Loucy (cell line): Measurements from ENCODE around the gene MCOLN1.

Source experiments
- EZH2phosphoT487 ChIP-seq: fragments of 200-600 bp; IDR thresholded peaks from 2 replicates; pipeline ENCODE4 v1.6.1; 2018; ENCODE audit warnings: antibody characterized with exemption, mild to moderate bottlenecking, moderate library complexity, borderline replicate concordance
- TF ChIP-seq, protein P1 (sequence below): fragments of 200-600 bp; sonication (generic); conservative IDR thresholded peaks from 2 replicates; pipeline ENCODE4 v1.5.1; 2014; ENCODE audit warnings: mild to moderate bottlenecking, antibody characterized with exemption, low read length

DNA sequence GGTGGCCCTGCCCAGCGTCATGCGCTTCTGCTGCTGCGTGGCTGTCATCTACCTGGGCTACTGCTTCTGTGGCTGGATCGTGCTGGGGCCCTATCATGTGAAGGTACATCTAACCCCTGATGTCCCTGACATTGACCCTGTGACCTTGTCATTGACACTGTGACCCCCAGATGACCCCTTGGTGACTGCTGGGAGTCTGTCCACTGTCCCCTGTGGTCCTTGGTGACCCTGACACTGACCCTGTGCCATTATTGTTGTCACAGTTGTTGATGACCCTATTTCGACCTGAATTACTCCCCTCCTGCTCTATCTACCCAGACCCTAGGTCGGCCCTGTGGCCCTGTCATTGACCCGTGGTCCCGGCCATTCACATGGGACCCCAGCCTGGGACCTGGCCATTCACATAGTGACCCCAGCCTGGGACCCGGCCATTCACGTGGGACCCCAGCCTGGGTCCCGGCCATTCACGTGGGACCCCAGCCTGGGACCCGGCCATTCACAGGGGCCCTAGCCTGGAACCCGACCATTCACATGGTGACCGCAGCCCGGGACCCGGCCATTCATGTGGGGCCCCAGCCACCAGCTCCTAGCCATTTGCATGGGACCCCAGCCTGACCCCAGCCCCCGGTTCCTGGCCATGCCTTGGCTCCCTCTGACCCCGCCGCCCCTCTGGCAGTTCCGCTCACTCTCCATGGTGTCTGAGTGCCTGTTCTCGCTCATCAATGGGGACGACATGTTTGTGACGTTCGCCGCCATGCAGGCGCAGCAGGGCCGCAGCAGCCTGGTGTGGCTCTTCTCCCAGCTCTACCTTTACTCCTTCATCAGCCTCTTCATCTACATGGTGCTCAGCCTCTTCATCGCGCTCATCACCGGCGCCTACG is 7.4 kb downstream of the MCOLN1 start:
- TF ChIP-seq, protein P1, sequence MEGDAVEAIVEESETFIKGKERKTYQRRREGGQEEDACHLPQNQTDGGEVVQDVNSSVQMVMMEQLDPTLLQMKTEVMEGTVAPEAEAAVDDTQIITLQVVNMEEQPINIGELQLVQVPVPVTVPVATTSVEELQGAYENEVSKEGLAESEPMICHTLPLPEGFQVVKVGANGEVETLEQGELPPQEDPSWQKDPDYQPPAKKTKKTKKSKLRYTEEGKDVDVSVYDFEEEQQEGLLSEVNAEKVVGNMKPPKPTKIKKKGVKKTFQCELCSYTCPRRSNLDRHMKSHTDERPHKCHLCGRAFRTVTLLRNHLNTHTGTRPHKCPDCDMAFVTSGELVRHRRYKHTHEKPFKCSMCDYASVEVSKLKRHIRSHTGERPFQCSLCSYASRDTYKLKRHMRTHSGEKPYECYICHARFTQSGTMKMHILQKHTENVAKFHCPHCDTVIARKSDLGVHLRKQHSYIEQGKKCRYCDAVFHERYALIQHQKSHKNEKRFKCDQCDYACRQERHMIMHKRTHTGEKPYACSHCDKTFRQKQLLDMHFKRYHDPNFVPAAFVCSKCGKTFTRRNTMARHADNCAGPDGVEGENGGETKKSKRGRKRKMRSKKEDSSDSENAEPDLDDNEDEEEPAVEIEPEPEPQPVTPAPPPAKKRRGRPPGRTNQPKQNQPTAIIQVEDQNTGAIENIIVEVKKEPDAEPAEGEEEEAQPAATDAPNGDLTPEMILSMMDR, result no peak
- no peak for TF ChIP-seq EZH2phosphoT487
